Fibroblast of lung (primary cell): ENCODE measurements around the gene SLAIN2.

Source experiments
- CTCF ChIP-seq, 2 donors: IDR thresholded peaks in 1 of 2; conservative IDR thresholded peaks in 1 of 2; 1 replicate in 1 of 2; 2 replicates in 1 of 2; pipeline ENCODE4 v1.5.1; 2011 to 2012; ENCODE audit warnings: low read length in 2 of 2, control low read depth in 1 of 2, inconsistent platforms in 1 of 2, low read depth in 1 of 2, mild to moderate bottlenecking in 1 of 2
- EZH2 ChIP-seq: IDR thresholded peaks from 2 replicates; pipeline ENCODE4 v1.5.1; 2012; ENCODE audit warnings: low read length, control low read depth, mild to moderate bottlenecking; ENCODE audit errors: missing control alignments

- TF ChIP-seq EZH2 (no peak), CTCF (conservative IDR thresholded peaks at IDR 0.05 in 1 of 2, IDR thresholded peaks at IDR 0.05 in 1 of 2; ENCODE audit: low read depth in 1 of 2, low read length in 2 of 2) (no peak)
Measured at GRCh38 chr4:48436318-48436717, 95.0 kb downstream of the SLAIN2 start.
